Panc1 (cell line): ENCODE results near the gene ATXN1. TPM values are rescaled to one million over a fixed set of nuclear protein-coding genes. Genes with fewer than 3 reads are reported as not detected.

Experiments
- ATAC-seq: fragments of 200-7000 bp; cut with Tn5 transposase; 2 replicates; pipeline ENCODE4 v1.9.1; 2020; ENCODE audit warnings: mild to moderate bottlenecking, moderate library complexity
- BruUV-seq: library from RNA; stranded (reverse); fragments of 400-500 nt; replicated peaks from 2 replicates; lab custom pipeline; 2021; lab: Mats Ljungman, UMichigan
- CTCF ChIA-PET: fragments of 300-600 bp; sonication (Branson Sonifier 250); formaldehyde crosslinking; loops from one replicate; lab custom pipeline; 2022; ENCODE audit warnings: antibody characterized with exemption; lab: Charles Lee
- POLR2A ChIA-PET: fragments of 300-600 bp; sonication (Branson Sonifier 250); formaldehyde crosslinking; loops from one replicate; lab custom pipeline; 2022; ENCODE audit warnings: antibody characterized with exemption; lab: Charles Lee
- DNase-seq: peaks from one replicate; pipeline ENCODE4 v3.0.0-alpha.2; 2010; ENCODE audit warnings: low read depth, low spot score
- H3K27ac ChIP-seq: 2 replicates; pipeline ENCODE4 v1.5.1; 2011; ENCODE audit warnings: mild to moderate bottlenecking, low read length, inconsistent platforms
- H3K27me3 ChIP-seq: fragments of 200-500 bp; sonication (Bioruptor generic); 2 replicates; pipeline ENCODE4 v1.6.0; 2014; ENCODE audit warnings: low read length, inconsistent platforms; ENCODE audit not compliant: control insufficient read depth, insufficient read depth
- H3K36me3 ChIP-seq: fragments of 200-500 bp; sonication (Bioruptor generic); 2 replicates; pipeline ENCODE4 v1.5.1; 2014; ENCODE audit warnings: inconsistent platforms, mild to moderate bottlenecking, low read length, moderate library complexity; ENCODE audit not compliant: control insufficient read depth, insufficient read depth
- H3K4me1 ChIP-seq: 2 replicates; pipeline ENCODE4 v1.5.1; 2011; ENCODE audit warnings: inconsistent platforms, mild to moderate bottlenecking, low read length, moderate library complexity; ENCODE audit not compliant: control insufficient read depth, insufficient read depth
- H3K4me3 ChIP-seq, 2 experiments: 2 replicates each; pipeline ENCODE4 v1.5.1; 2011 to 2012; ENCODE audit warnings: low read depth in 2 of 2, low read length in 2 of 2, mild to moderate bottlenecking in 2 of 2, inconsistent platforms in 1 of 2, moderate library complexity in 1 of 2
- H3K9me3 ChIP-seq: fragments of 200-500 bp; sonication (Bioruptor generic); 2 replicates; pipeline ENCODE4 v1.5.1; 2014; ENCODE audit warnings: low read depth, mild to moderate bottlenecking, inconsistent platforms, low read length, moderate library complexity; ENCODE audit not compliant: control insufficient read depth, insufficient read depth
- POLR2AphosphoS5 ChIP-seq: IDR thresholded peaks from 2 replicates; pipeline ENCODE4 v1.6.1; 2012; ENCODE audit warnings: mild to moderate bottlenecking, low read depth, low read length, moderate library complexity
- REST ChIP-seq, 2 experiments: IDR thresholded peaks; 2 replicates each; pipeline ENCODE4 v1.6.1; 2011 to 2012; ENCODE audit warnings: low read depth in 2 of 2, control low read depth in 1 of 2, low read length in 1 of 2, mild to moderate bottlenecking in 1 of 2, moderate library complexity in 1 of 2; ENCODE audit not compliant: insufficient read depth in 1 of 2
- SIN3A ChIP-seq: IDR thresholded peaks from 2 replicates; pipeline ENCODE4 v1.6.1; 2012; ENCODE audit warnings: low read depth, mild to moderate bottlenecking, low read length, moderate library complexity, borderline replicate concordance; ENCODE audit not compliant: insufficient read depth
- TCF7L2 ChIP-seq: IDR thresholded peaks from 2 replicates; pipeline ENCODE4 v1.6.1; 2011; ENCODE audit warnings: mild to moderate bottlenecking, low read depth, low read length, inconsistent platforms
- in situ Hi-C: cut with HindIII; loops from 2 replicates; pipeline ENCODE4 v1.10.0; 2016; ENCODE audit warnings: low sequenced_read_pairs, low pct_unique_long_range_greater_than_20kb
- intact Hi-C: fragments of 100-400 bp; cut with micrococcal nuclease; formaldehyde crosslinking; loops from one replicate; pipeline ENCODE4 v1.10.0; 2022; ENCODE audit not compliant: unreplicated experiment
- total RNA-seq: library from RNA; stranded (reverse); gene quantifications from one replicate; pipeline ENCODE4 v1.2.1, GENCODE V29; 2021; ENCODE audit not compliant: unreplicated experiment
- TF ChIP-seq, protein P1 (sequence below): fragments of 450-650 bp; IDR thresholded peaks from 2 replicates; pipeline ENCODE4 v1.5.1; 2017; ENCODE audit warnings: mild to moderate bottlenecking

Gene ATXN1
- total RNA-seq, 1 experiment from 2014 or later = 67.1 TPM

GRCh38 chr6:16273256-16273655, 488.0 kb downstream of the ATXN1 start:
- Histone ChIP-seq H3K9me3 (no peaks in the 10 kb centered on the region), H3K27me3 (no peaks in the 10 kb centered on the region), H3K4me3 (no peak overlapping the region), H3K27ac (no peak overlapping the region), H3K4me1 (0 out of 2 replicates have a peak, but pooled peaks cover 8% of the 10 kb centered on the region), H3K36me3 (no peaks in the 10 kb centered on the region)
- ChIA-PET CTCF (no interaction called here), POLR2A (no interaction called here)
- ATAC-seq (no peak), DNase-seq (no peak)
- no TSS peak for BruUV-seq
- intact Hi-C loops = no loop called here
- no peak for TF ChIP-seq REST (IDR thresholded peaks at IDR 0.05; ENCODE audit: insufficient read depth in 1 of 2, low read depth in 2 of 2, low read length in 1 of 2)
- no peak for TF ChIP-seq SIN3A
- TF ChIP-seq TCF7L2 = no peak
- TF ChIP-seq POLR2AphosphoS5 = no peak
- TF ChIP-seq, protein P1, sequence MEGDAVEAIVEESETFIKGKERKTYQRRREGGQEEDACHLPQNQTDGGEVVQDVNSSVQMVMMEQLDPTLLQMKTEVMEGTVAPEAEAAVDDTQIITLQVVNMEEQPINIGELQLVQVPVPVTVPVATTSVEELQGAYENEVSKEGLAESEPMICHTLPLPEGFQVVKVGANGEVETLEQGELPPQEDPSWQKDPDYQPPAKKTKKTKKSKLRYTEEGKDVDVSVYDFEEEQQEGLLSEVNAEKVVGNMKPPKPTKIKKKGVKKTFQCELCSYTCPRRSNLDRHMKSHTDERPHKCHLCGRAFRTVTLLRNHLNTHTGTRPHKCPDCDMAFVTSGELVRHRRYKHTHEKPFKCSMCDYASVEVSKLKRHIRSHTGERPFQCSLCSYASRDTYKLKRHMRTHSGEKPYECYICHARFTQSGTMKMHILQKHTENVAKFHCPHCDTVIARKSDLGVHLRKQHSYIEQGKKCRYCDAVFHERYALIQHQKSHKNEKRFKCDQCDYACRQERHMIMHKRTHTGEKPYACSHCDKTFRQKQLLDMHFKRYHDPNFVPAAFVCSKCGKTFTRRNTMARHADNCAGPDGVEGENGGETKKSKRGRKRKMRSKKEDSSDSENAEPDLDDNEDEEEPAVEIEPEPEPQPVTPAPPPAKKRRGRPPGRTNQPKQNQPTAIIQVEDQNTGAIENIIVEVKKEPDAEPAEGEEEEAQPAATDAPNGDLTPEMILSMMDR = no peak
- in situ Hi-C loops = no loop called here

DNA sequence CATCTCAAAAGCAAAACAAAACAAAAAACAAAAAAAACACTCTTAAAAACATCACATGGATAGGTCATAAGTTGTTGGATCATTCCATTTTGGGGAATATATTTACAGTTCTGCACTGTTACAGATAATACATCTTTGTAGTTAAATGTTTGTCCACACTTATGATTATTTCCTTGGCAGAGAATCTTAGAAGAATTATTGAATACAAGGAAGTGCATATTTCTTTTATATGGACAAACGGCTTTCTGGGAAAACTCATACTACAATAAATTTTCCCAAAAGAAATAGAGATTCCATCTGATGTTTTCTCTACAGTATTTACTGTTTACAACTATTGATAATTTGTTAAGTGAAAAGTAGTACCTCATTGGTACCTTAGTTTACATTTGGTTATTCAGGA, 489.1 kb downstream of the ATXN1 start:
- Histone ChIP-seq H3K4me1 (0 out of 2 replicates have a peak, but pooled peaks cover 1% of the 10 kb centered on the region), H3K36me3 (no peaks in the 10 kb centered on the region), H3K4me3 (no peak overlapping the region), H3K27me3 (no peaks in the 10 kb centered on the region), H3K27ac (no peak overlapping the region), H3K9me3 (no peaks in the 10 kb centered on the region)
- intact Hi-C loops (no loop called here), in situ Hi-C loops (no loop called here)
- BruUV-seq = no TSS peak
- ATAC-seq (no peak), DNase-seq (no peak)
- CTCF ChIA-PET = no interaction called here
- POLR2A ChIA-PET = no interaction called here
- no peak for TF ChIP-seq SIN3A
- TF ChIP-seq, protein P1 = no peak
- TF ChIP-seq REST (IDR thresholded peaks at IDR 0.05; ENCODE audit: insufficient read depth in 1 of 2, low read depth in 2 of 2, low read length in 1 of 2) = no peak
- TF ChIP-seq TCF7L2 = no peak
- TF ChIP-seq POLR2AphosphoS5 = no peak
